GM23338 (cell line): ENCODE results near the gene MEGF10. TPM values are rescaled to one million over a fixed set of nuclear protein-coding genes. Genes with fewer than 3 reads are reported as not detected.

Experiments
- ATAC-seq: fragments of 200-7000 bp; cut with Tn5 transposase; 3 replicates; pipeline ENCODE4 v1.9.1; 2020
- DNase-seq: peaks from one replicate; pipeline ENCODE4 v3.0.0-alpha.2; 2015; ENCODE audit warnings: low spot score
- H2AFZ ChIP-seq: fragments of 200-600 bp; sonication (generic); 2 replicates; pipeline ENCODE4 v1.8.0; 2016; ENCODE audit warnings: antibody characterized with exemption, mild to moderate bottlenecking, moderate library complexity
- H3F3A ChIP-seq: fragments of 200-600 bp; sonication (generic); replicated peaks from 2 replicates; pipeline ENCODE4 v1.8.0; 2017; ENCODE audit warnings: antibody characterized with exemption, mixed run types, low read depth
- H3K27ac ChIP-seq: fragments of 200-600 bp; sonication (generic); 2 replicates; pipeline ENCODE4 v1.6.1; 2016; ENCODE audit warnings: low read depth
- H3K27me3 ChIP-seq: fragments of 200-600 bp; sonication (generic); 2 replicates; pipeline ENCODE4 v1.8.0; 2016; ENCODE audit warnings: mild to moderate bottlenecking, mixed run types, moderate library complexity; ENCODE audit not compliant: insufficient read depth
- H3K36me3 ChIP-seq: fragments of 200-600 bp; sonication (generic); 2 replicates; pipeline ENCODE4 v1.8.0; 2016; ENCODE audit warnings: mild to moderate bottlenecking; ENCODE audit not compliant: insufficient read depth
- H3K4me1 ChIP-seq: fragments of 200-600 bp; sonication (generic); 2 replicates; pipeline ENCODE4 v1.8.0; 2016; ENCODE audit warnings: mild to moderate bottlenecking, moderate library complexity; ENCODE audit not compliant: insufficient read depth
- H3K4me2 ChIP-seq: fragments of 200-600 bp; sonication (generic); 2 replicates; pipeline ENCODE4 v1.7.1; 2017; ENCODE audit warnings: mixed run types
- H3K4me3 ChIP-seq: fragments of 200-600 bp; sonication (generic); 2 replicates; pipeline ENCODE4 v1.6.1; 2016; ENCODE audit warnings: mixed run types
- H3K79me2 ChIP-seq: fragments of 200-600 bp; sonication (generic); replicated peaks from 2 replicates; pipeline ENCODE4 v1.8.0; 2017; ENCODE audit warnings: mild to moderate bottlenecking; ENCODE audit not compliant: insufficient read depth
- H3K9me2 ChIP-seq: fragments of 200-600 bp; sonication (generic); 2 replicates; pipeline ENCODE4 v1.8.0; 2017; ENCODE audit not compliant: insufficient read depth
- H4K20me1 ChIP-seq: fragments of 200-600 bp; sonication (generic); replicated peaks from 2 replicates; pipeline ENCODE4 v1.8.0; 2017; ENCODE audit warnings: mild to moderate bottlenecking; ENCODE audit not compliant: insufficient read depth
- H3K27ac Mint-ChIP-seq: 2 replicates; pipeline ENCODE4 v1.8.0; 2020; ENCODE audit warnings: inconsistent platforms, mild to moderate bottlenecking, moderate library complexity, mixed read lengths
- H3K27me3 Mint-ChIP-seq: 3 replicates; pipeline ENCODE4 v1.8.0; 2022; ENCODE audit warnings: low read depth, mild to moderate bottlenecking, moderate library complexity, mixed read lengths, inconsistent platforms; ENCODE audit not compliant: insufficient read depth, poor library complexity
- H3K36me3 Mint-ChIP-seq: 3 replicates; pipeline ENCODE4 v1.8.0; 2021; ENCODE audit warnings: low read depth, mild to moderate bottlenecking, inconsistent platforms, moderate library complexity, mixed read lengths
- H3K4me1 Mint-ChIP-seq: 3 replicates; pipeline ENCODE4 v1.8.0; 2020; ENCODE audit warnings: mild to moderate bottlenecking, inconsistent platforms, mixed read lengths
- H3K4me3 Mint-ChIP-seq: 3 replicates; pipeline ENCODE4 v1.8.0; 2021; ENCODE audit warnings: moderate library complexity, mild to moderate bottlenecking, inconsistent platforms, mixed read lengths
- H3K9me3 Mint-ChIP-seq: 3 replicates; pipeline ENCODE4 v1.8.0; 2020; ENCODE audit warnings: moderate library complexity, mild to moderate bottlenecking, inconsistent platforms, mixed read lengths
- CREB1 ChIP-seq: fragments of 250-450 bp; sonication (Bioruptor Pico); IDR thresholded peaks from 2 replicates; pipeline ENCODE4 v1.5.0; 2020; ENCODE audit warnings: low read depth, mild to moderate bottlenecking, moderate library complexity
- EZH2 ChIP-seq: fragments of 200-600 bp; sonication (generic); IDR thresholded peaks from one replicate; pipeline ENCODE4 v1.8.0; 2017; ENCODE audit warnings: antibody characterized with exemption, mild to moderate bottlenecking, low read depth; ENCODE audit not compliant: unreplicated experiment
- JUNB ChIP-seq: IDR thresholded peaks from one replicate; pipeline ENCODE4 v1.6.1; 2016; ENCODE audit warnings: antibody characterized with exemption; ENCODE audit not compliant: unreplicated experiment
- REST ChIP-seq: IDR thresholded peaks from one replicate; pipeline ENCODE4 v1.6.1; 2018; ENCODE audit warnings: antibody characterized with exemption; ENCODE audit not compliant: unreplicated experiment
- ZNF114 ChIP-seq: fragments of 250-450 bp; sonication (Bioruptor Pico); IDR thresholded peaks from 2 replicates; pipeline ENCODE4 v1.5.0; 2020; ENCODE audit warnings: mild to moderate bottlenecking, moderate library complexity
- ZNF331 ChIP-seq: fragments of 250-450 bp; sonication (Bioruptor Pico); IDR thresholded peaks from 2 replicates; pipeline ENCODE4 v1.5.0; 2020; ENCODE audit warnings: low read depth, mild to moderate bottlenecking, moderate library complexity
- polyA plus RNA-seq: library from polyadenylated mRNA; unstranded; fragments of >200 nt; fragmentation: Nextera tagmentation; extraction: Ambion mirVana; gene quantifications from 2 replicates; pipeline ENCODE4 v1.2.1, GENCODE V29; 2016
- total RNA-seq: library from RNA; depleted of rRNA; stranded (reverse); fragments of >200 nt; shearing (Covaris generic); gene quantifications from 2 replicates; pipeline ENCODE4 v1.2.3, GENCODE V29; 2014
- TF ChIP-seq, protein P1 (sequence below), 2 experiments: fragments of 200-600 bp in 1 of 2; sonication (generic) in 1 of 2; conservative IDR thresholded peaks; 2 replicates each; pipeline versions ENCODE4 v1.5.1 to v1.6.1; 2016 to 2017; ENCODE audit warnings: antibody characterized with exemption in 2 of 2, low read depth in 2 of 2, mild to moderate bottlenecking in 2 of 2, moderate library complexity in 1 of 2
- TF ChIP-seq, protein P2 (sequence below): IDR thresholded peaks from 2 replicates; pipeline ENCODE4 v1.6.1; 2016; ENCODE audit warnings: antibody characterized with exemption
- TF ChIP-seq, protein P3 (sequence below): fragments of 250-450 bp; sonication (Bioruptor Pico); IDR thresholded peaks from 2 replicates; pipeline ENCODE4 v1.5.0; 2020; ENCODE audit warnings: mild to moderate bottlenecking, moderate library complexity

Gene MEGF10
- total and polyA plus RNA-seq, 2 experiments from 2014 or later = 4.5 to 28.3 TPM

GRCh38 chr5:127431977-127432585 lies 141.5 kb downstream of the MEGF10 start:
- no peaks in the 10 kb centered on the region for H3K9me3 Mint-ChIP-seq
- no peak overlapping the region for H2AFZ ChIP-seq
- H3K79me2 ChIP-seq = no peaks in the 10 kb centered on the region
- H3K27ac Mint-ChIP-seq = no peak overlapping the region
- no peaks in the 10 kb centered on the region for H3K36me3 Mint-ChIP-seq
- H3K4me1 Mint-ChIP-seq = peaks cover 4% of the 10 kb centered on the region; the same call in 1 of the 3 replicates
- H3F3A ChIP-seq = no peaks in the 10 kb centered on the region
- no peaks in the 10 kb centered on the region for H4K20me1 ChIP-seq
- no peaks in the 10 kb centered on the region for H3K4me1 ChIP-seq
- ATAC-seq (no peak), DNase-seq (no peak)
- peaks cover 6% of the 10 kb centered on the region; the same call in 1 of the 2 replicates for H3K9me2 ChIP-seq
- no peaks in the 10 kb centered on the region for H3K36me3 ChIP-seq
- H3K27me3 ChIP-seq = no peaks in the 10 kb centered on the region
- peaks cover 4% of the 10 kb centered on the region for H3K27me3 Mint-ChIP-seq
- H3K4me3 Mint-ChIP-seq = no peak overlapping the region
- no peak overlapping the region for H3K27ac ChIP-seq
- TF ChIP-seq, protein P1, sequence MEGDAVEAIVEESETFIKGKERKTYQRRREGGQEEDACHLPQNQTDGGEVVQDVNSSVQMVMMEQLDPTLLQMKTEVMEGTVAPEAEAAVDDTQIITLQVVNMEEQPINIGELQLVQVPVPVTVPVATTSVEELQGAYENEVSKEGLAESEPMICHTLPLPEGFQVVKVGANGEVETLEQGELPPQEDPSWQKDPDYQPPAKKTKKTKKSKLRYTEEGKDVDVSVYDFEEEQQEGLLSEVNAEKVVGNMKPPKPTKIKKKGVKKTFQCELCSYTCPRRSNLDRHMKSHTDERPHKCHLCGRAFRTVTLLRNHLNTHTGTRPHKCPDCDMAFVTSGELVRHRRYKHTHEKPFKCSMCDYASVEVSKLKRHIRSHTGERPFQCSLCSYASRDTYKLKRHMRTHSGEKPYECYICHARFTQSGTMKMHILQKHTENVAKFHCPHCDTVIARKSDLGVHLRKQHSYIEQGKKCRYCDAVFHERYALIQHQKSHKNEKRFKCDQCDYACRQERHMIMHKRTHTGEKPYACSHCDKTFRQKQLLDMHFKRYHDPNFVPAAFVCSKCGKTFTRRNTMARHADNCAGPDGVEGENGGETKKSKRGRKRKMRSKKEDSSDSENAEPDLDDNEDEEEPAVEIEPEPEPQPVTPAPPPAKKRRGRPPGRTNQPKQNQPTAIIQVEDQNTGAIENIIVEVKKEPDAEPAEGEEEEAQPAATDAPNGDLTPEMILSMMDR (conservative IDR thresholded peaks at IDR 0.05; ENCODE audit: low read depth in 2 of 2) = no peak
- TF ChIP-seq ZNF331 (CRISPR knock-in tag) = no peak
- TF ChIP-seq CREB1 = no peak
- H3K4me3 ChIP-seq = no peak overlapping the region
- no peak overlapping the region for H3K4me2 ChIP-seq

DNA sequence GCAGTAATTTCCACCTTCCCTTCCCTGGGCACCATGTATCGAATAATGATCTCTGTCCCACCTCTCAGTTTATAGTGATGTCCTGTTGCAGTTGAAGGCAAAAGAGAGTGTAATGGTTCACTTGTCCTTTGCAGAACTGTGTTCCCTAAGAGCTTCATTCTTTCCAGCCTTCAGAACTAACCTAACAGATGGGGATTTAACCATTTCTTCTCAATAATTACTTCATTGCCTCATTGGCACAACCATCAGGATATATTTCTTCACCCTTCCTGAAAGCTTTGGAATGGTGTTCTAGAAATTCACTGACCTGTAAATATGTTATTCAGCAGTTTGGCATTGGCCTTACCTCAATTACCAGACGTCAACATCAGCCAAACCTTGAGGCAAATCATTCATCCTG lies 142.9 kb downstream of the MEGF10 start:
- Mint-ChIP-seq H3K9me3 (no peaks in the 10 kb centered on the region), H3K4me3 (no peak overlapping the region), H3K4me1 (no peaks in the 10 kb centered on the region), H3K27me3 (peaks cover 3% of the 10 kb centered on the region), H3K36me3 (no peaks in the 10 kb centered on the region), H3K27ac (no peak overlapping the region)
- Histone ChIP-seq H3K79me2 (no peaks in the 10 kb centered on the region), H3K4me1 (no peaks in the 10 kb centered on the region), H3K4me2 (no peak overlapping the region), H4K20me1 (no peaks in the 10 kb centered on the region; the same call in 1 of the 2 replicates), H2AFZ (no peak overlapping the region), H3K27ac (no peak overlapping the region), H3K9me2 (peaks cover 6% of the 10 kb centered on the region; the same call in 1 of the 2 replicates), H3K36me3 (no peaks in the 10 kb centered on the region), H3K27me3 (no peaks in the 10 kb centered on the region), H3F3A (no peaks in the 10 kb centered on the region), H3K4me3 (no peak overlapping the region)
- TF ChIP-seq ZNF114 (CRISPR knock-in tag) (no peak), REST (no peak), JUNB (no peak), EZH2 (no peak)
- TF ChIP-seq, protein P2, sequence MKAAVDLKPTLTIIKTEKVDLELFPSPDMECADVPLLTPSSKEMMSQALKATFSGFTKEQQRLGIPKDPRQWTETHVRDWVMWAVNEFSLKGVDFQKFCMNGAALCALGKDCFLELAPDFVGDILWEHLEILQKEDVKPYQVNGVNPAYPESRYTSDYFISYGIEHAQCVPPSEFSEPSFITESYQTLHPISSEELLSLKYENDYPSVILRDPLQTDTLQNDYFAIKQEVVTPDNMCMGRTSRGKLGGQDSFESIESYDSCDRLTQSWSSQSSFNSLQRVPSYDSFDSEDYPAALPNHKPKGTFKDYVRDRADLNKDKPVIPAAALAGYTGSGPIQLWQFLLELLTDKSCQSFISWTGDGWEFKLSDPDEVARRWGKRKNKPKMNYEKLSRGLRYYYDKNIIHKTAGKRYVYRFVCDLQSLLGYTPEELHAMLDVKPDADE = no peak
- TF ChIP-seq, protein P3, sequence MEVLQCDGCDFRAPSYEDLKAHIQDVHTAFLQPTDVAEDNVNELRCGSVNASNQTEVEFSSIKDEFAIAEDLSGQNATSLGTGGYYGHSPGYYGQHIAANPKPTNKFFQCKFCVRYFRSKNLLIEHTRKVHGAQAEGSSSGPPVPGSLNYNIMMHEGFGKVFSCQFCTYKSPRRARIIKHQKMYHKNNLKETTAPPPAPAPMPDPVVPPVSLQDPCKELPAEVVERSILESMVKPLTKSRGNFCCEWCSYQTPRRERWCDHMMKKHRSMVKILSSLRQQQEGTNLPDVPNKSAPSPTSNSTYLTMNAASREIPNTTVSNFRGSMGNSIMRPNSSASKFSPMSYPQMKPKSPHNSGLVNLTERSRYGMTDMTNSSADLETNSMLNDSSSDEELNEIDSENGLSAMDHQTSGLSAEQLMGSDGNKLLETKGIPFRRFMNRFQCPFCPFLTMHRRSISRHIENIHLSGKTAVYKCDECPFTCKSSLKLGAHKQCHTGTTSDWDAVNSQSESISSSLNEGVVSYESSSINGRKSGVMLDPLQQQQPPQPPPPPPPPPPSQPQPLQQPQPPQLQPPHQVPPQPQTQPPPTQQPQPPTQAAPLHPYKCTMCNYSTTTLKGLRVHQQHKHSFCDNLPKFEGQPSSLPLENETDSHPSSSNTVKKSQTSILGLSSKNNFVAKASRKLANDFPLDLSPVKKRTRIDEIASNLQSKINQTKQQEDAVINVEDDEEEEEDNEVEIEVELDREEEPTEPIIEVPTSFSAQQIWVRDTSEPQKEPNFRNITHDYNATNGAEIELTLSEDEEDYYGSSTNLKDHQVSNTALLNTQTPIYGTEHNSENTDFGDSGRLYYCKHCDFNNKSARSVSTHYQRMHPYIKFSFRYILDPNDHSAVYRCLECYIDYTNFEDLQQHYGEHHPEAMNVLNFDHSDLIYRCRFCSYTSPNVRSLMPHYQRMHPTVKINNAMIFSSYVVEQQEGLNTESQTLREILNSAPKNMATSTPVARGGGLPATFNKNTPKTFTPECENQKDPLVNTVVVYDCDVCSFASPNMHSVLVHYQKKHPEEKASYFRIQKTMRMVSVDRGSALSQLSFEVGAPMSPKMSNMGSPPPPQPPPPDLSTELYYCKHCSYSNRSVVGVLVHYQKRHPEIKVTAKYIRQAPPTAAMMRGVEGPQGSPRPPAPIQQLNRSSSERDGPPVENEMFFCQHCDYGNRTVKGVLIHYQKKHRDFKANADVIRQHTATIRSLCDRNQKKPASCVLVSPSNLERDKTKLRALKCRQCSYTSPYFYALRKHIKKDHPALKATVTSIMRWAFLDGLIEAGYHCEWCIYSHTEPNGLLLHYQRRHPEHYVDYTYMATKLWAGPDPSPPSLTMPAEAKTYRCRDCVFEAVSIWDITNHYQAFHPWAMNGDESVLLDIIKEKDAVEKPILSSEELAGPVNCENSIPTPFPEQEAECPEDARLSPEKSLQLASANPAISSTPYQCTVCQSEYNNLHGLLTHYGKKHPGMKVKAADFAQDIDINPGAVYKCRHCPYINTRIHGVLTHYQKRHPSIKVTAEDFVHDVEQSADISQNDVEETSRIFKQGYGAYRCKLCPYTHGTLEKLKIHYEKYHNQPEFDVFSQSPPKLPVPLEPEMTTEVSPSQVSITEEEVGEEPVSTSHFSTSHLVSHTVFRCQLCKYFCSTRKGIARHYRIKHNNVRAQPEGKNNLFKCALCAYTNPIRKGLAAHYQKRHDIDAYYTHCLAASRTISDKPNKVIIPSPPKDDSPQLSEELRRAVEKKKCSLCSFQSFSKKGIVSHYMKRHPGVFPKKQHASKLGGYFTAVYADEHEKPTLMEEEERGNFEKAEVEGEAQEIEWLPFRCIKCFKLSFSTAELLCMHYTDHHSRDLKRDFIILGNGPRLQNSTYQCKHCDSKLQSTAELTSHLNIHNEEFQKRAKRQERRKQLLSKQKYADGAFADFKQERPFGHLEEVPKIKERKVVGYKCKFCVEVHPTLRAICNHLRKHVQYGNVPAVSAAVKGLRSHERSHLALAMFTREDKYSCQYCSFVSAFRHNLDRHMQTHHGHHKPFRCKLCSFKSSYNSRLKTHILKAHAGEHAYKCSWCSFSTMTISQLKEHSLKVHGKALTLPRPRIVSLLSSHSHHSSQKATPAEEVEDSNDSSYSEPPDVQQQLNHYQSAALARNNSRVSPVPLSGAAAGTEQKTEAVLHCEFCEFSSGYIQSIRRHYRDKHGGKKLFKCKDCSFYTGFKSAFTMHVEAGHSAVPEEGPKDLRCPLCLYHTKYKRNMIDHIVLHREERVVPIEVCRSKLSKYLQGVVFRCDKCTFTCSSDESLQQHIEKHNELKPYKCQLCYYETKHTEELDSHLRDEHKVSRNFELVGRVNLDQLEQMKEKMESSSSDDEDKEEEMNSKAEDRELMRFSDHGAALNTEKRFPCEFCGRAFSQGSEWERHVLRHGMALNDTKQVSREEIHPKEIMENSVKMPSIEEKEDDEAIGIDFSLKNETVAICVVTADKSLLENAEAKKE (CRISPR knock-in tag) = no peak
- DNase-seq (no peak), ATAC-seq (no peak)
